ENCODE measurements around the gene PKMYT1. TPM values are rescaled to one million over a fixed set of nuclear protein-coding genes. Genes with fewer than 3 reads are reported as not detected.
A peak's percentile ranks its signal among the peaks of the same experiment; 100 is the strongest.

The PKMYT1 gene
- total RNA-seq, 1 donor from 2014 or later, result 42.3 TPM

GRCh38 chr16:2962334-2963073 is 17.7 kb downstream of the PKMYT1 start:
- H3K27me3 Mint-ChIP-seq, result peaks cover 17% of the 10 kb centered on the region
- no peak for DNase-seq (ENCODE audit: extremely low spot score, unreplicated experiment)
- H3K36me3 Mint-ChIP-seq, result no peaks in the 10 kb centered on the region
- no peak overlapping the region for H3K27ac Mint-ChIP-seq
- TF ChIP-seq, protein P1, sequence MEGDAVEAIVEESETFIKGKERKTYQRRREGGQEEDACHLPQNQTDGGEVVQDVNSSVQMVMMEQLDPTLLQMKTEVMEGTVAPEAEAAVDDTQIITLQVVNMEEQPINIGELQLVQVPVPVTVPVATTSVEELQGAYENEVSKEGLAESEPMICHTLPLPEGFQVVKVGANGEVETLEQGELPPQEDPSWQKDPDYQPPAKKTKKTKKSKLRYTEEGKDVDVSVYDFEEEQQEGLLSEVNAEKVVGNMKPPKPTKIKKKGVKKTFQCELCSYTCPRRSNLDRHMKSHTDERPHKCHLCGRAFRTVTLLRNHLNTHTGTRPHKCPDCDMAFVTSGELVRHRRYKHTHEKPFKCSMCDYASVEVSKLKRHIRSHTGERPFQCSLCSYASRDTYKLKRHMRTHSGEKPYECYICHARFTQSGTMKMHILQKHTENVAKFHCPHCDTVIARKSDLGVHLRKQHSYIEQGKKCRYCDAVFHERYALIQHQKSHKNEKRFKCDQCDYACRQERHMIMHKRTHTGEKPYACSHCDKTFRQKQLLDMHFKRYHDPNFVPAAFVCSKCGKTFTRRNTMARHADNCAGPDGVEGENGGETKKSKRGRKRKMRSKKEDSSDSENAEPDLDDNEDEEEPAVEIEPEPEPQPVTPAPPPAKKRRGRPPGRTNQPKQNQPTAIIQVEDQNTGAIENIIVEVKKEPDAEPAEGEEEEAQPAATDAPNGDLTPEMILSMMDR (conservative IDR thresholded peaks at IDR 0.05), result no peak
- peak overlapping the region; percentile 52 for H3K4me3 Mint-ChIP-seq
- H3K4me1 Mint-ChIP-seq (ENCODE audit: unreplicated experiment), result peaks cover 4% of the 10 kb centered on the region
- H3K9me3 Mint-ChIP-seq, result no peaks in the 10 kb centered on the region

GRCh38 chr16:2960183-2961010 is 19.8 kb downstream of the PKMYT1 start:
- Mint-ChIP-seq H3K27me3 (peaks cover 21% of the 10 kb centered on the region), H3K36me3 (no peaks in the 10 kb centered on the region), H3K9me3 (no peaks in the 10 kb centered on the region), H3K4me1 (ENCODE audit: unreplicated experiment) (peaks cover 4% of the 10 kb centered on the region), H3K27ac (no peak overlapping the region), H3K4me3 (no peak overlapping the region)
- TF ChIP-seq, protein P1 (conservative IDR thresholded peaks at IDR 0.05), result no peak
- no peak for DNase-seq (ENCODE audit: extremely low spot score, unreplicated experiment)

DNA sequence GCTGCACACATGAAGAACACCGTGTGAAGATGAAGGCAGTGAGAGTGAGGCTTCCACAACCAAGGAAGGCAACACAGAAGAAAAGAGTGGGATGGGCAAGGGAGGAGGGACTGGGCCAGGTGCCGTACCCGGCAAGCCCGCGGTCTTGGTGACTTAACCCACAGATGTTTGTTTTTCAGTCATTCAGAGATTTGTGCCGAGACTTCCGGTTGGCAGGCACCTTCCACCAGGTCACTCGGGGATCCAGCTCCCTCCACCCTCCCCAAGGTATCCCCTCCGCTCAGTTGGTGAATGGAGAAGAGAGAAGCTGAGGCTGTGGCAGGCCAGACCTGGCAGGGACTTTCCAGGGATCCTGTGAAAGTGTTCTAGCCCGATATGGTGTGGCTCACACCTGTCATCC is 21.0 kb downstream of the PKMYT1 start:
- no peak overlapping the region for H3K27ac Mint-ChIP-seq
- peaks cover 4% of the 10 kb centered on the region for H3K4me1 Mint-ChIP-seq (ENCODE audit: unreplicated experiment)
- DNase-seq (ENCODE audit: extremely low spot score, unreplicated experiment), result no peak
- no peaks in the 10 kb centered on the region for H3K9me3 Mint-ChIP-seq
- TF ChIP-seq, protein P1 (conservative IDR thresholded peaks at IDR 0.05), result no peak
- no peak overlapping the region for H3K4me3 Mint-ChIP-seq
- peaks cover 21% of the 10 kb centered on the region for H3K27me3 Mint-ChIP-seq
- H3K36me3 Mint-ChIP-seq, result no peaks in the 10 kb centered on the region

GRCh38 chr16:2956579-2956956 is 23.7 kb downstream of the PKMYT1 start:
- Mint-ChIP-seq H3K9me3 (no peaks in the 10 kb centered on the region), H3K27me3 (peaks cover 11% of the 10 kb centered on the region), H3K4me1 (ENCODE audit: unreplicated experiment) (no peaks in the 10 kb centered on the region), H3K4me3 (no peak overlapping the region), H3K27ac (no peak overlapping the region), H3K36me3 (no peaks in the 10 kb centered on the region)
- TF ChIP-seq, protein P1 (conservative IDR thresholded peaks at IDR 0.05), result no peak
- no peak for DNase-seq (ENCODE audit: extremely low spot score, unreplicated experiment)

GRCh38 chr16:2955779-2956578 is 24.3 kb downstream of the PKMYT1 start:
- no peak for DNase-seq (ENCODE audit: extremely low spot score, unreplicated experiment)
- Mint-ChIP-seq H3K36me3 (no peaks in the 10 kb centered on the region), H3K4me1 (ENCODE audit: unreplicated experiment) (no peaks in the 10 kb centered on the region), H3K27ac (no peak overlapping the region), H3K4me3 (no peak overlapping the region), H3K9me3 (no peaks in the 10 kb centered on the region), H3K27me3 (peaks cover 10% of the 10 kb centered on the region)
- TF ChIP-seq, protein P1 (conservative IDR thresholded peaks at IDR 0.05), result no peak
